Measurements from ENCODE around the gene NOG. TPM values are rescaled to one million over a fixed set of nuclear protein-coding genes. Genes with fewer than 3 reads are reported as not detected.

The NOG gene
- polyA plus RNA-seq, 2 donors, result 0.06 to 0.24 TPM

DNA sequence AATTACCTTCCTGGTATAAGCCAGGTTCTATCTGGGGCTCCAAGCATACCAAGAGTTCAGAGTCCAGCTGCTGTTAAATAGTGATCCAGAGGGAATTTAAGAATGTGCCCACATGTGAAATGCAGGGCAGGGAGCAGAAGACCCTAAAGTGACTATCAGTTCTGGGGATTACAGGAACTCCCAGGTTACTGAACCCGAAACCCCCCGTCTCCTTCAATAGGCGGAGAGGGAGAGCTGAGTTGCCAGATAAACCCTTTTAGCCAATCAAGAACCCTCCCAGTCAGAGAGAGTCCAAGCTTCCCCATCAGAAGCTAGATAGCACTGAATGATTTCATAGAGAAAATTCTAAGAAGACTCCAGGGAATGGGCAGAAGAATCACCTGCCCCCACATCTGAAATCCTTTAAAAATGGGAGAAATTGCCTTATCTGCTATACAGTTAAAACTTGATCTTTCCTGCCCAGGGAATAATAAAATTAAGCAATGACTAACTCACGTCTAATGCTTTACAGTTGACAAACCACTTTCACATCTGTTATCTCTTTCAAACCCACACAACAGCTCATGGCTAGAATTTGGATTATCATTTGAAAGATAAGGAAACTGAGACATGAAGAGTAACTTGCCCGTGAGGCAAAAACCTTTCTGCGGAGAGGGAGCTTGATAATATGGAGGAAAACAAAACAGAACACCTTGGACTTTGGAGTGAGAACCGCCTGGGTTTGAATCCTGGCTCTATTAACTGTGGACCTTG, 10.2 kb downstream of the NOG start:
- 49 to 68% methylated on average over 7 of the region's 7 CpGs for WGBS, 2 donors
- Histone ChIP-seq H3K4me3 (ENCODE audit: low read depth in 1 of 2, low read length in 2 of 2) (no peak overlapping the region), H3K36me3 (ENCODE audit: control insufficient read depth in 2 of 2, insufficient read depth in 2 of 2, low read length in 1 of 2) (no peaks in the 10 kb centered on the region), H3K4me1 (ENCODE audit: control insufficient read depth in 2 of 2, insufficient read depth in 2 of 2, low read length in 1 of 2) (no peaks in the 10 kb centered on the region), H3K9me3 (ENCODE audit: control insufficient read depth in 2 of 2, insufficient read depth in 1 of 2, low read depth in 1 of 2, low read length in 1 of 2) (no peaks in the 10 kb centered on the region), H3K27me3 (ENCODE audit: control insufficient read depth in 1 of 2, insufficient read depth in 2 of 2, low read length in 2 of 2) (no peaks in the 10 kb centered on the region), H3K27ac (ENCODE audit: low read depth in 2 of 2, low read length in 1 of 2) (no peak overlapping the region)

DNA sequence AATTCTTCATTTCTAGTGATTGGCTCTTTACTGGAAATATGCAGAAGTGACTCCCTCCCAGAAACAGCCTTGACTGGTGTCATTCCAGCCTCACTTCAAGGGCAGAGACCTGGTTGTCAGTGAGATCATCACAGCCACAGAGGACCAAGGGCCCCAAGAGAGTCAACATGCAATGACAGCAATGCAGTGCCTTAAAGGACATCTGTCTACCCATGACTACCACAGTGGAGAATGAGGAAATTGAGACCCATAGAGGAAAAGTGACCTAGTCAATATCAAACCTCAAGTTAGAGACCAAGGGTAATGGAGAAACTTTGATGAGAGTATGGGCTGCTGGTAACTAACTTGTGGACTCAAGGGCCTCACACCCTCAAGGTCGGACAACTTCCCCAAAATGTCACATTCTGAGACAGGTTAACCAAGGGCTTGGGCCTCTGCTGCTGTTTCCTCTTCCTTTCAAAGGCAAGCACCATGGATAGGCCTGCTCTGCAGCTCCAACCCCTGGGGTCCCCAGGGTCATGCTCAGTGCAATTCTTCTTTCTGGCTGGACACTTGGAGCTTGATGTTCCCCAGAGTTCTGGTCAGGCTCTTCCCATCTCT, 11.3 kb downstream of the NOG start:
- Histone ChIP-seq H3K27me3 (ENCODE audit: control insufficient read depth in 1 of 2, insufficient read depth in 2 of 2, low read length in 2 of 2) (no peaks in the 10 kb centered on the region), H3K9me3 (ENCODE audit: control insufficient read depth in 2 of 2, insufficient read depth in 1 of 2, low read depth in 1 of 2, low read length in 1 of 2) (no peaks in the 10 kb centered on the region), H3K27ac (ENCODE audit: low read depth in 2 of 2, low read length in 1 of 2) (no peak overlapping the region), H3K4me3 (ENCODE audit: low read depth in 1 of 2, low read length in 2 of 2) (no peak overlapping the region), H3K36me3 (ENCODE audit: control insufficient read depth in 2 of 2, insufficient read depth in 2 of 2, low read length in 1 of 2) (no peaks in the 10 kb centered on the region), H3K4me1 (ENCODE audit: control insufficient read depth in 2 of 2, insufficient read depth in 2 of 2, low read length in 1 of 2) (no peaks in the 10 kb centered on the region)
- WGBS, 2 donors, result 80 to 97% methylated on average over 1 of the region's 1 CpG

- Histone ChIP-seq H3K4me1 (ENCODE audit: control insufficient read depth in 2 of 2, insufficient read depth in 2 of 2, low read length in 1 of 2) (no peaks in the 10 kb centered on the region), H3K9me3 (ENCODE audit: control insufficient read depth in 2 of 2, insufficient read depth in 1 of 2, low read depth in 1 of 2, low read length in 1 of 2) (no peaks in the 10 kb centered on the region), H3K4me3 (ENCODE audit: low read depth in 1 of 2, low read length in 2 of 2) (no peak overlapping the region), H3K27ac (ENCODE audit: low read depth in 2 of 2, low read length in 1 of 2) (no peak overlapping the region), H3K27me3 (ENCODE audit: control insufficient read depth in 1 of 2, insufficient read depth in 2 of 2, low read length in 2 of 2) (no peaks in the 10 kb centered on the region), H3K36me3 (ENCODE audit: control insufficient read depth in 2 of 2, insufficient read depth in 2 of 2, low read length in 1 of 2) (no peaks in the 10 kb centered on the region)
- WGBS, 2 donors, result 84 to 89% methylated on average over 4 of the region's 4 CpGs
These were observed 15.4 kb downstream of the NOG start for GRCh38 chr17:56608944-56609343.

DNA sequence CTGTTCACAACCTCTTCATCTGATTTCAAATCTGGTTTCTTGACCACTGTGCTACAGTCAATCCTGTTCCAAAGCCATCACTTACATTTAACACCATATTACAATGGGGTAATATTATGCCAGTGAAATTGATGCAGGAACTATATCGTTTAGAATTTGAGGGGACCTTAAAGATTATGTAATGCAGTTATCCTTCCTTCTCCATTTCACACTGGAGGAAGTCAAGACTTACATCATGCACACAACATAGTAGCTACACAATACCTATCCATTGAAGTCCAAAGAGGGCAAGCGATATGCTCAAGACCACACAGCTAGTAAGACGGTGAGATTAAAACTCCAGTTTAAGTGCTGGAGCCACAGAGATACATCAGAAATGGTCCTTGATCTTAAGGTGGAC, 16.8 kb downstream of the NOG start:
- Histone ChIP-seq H3K9me3 (ENCODE audit: control insufficient read depth in 2 of 2, insufficient read depth in 1 of 2, low read depth in 1 of 2, low read length in 1 of 2) (no peaks in the 10 kb centered on the region), H3K36me3 (ENCODE audit: control insufficient read depth in 2 of 2, insufficient read depth in 2 of 2, low read length in 1 of 2) (no peaks in the 10 kb centered on the region), H3K27ac (ENCODE audit: low read depth in 2 of 2, low read length in 1 of 2) (no peak overlapping the region), H3K4me3 (ENCODE audit: low read depth in 1 of 2, low read length in 2 of 2) (no peak overlapping the region), H3K27me3 (ENCODE audit: control insufficient read depth in 1 of 2, insufficient read depth in 2 of 2, low read length in 2 of 2) (no peaks in the 10 kb centered on the region), H3K4me1 (ENCODE audit: control insufficient read depth in 2 of 2, insufficient read depth in 2 of 2, low read length in 1 of 2) (no peaks in the 10 kb centered on the region)
- WGBS, 2 donors, result 89 to 91% methylated on average over 3 of the region's 3 CpGs

GRCh38 chr17:56613131-56613530, 19.6 kb downstream of the NOG start:
- Histone ChIP-seq H3K36me3 (ENCODE audit: control insufficient read depth in 2 of 2, insufficient read depth in 2 of 2, low read length in 1 of 2) (no peaks in the 10 kb centered on the region), H3K27ac (ENCODE audit: low read depth in 2 of 2, low read length in 1 of 2) (no peak overlapping the region), H3K4me3 (ENCODE audit: low read depth in 1 of 2, low read length in 2 of 2) (no peak overlapping the region), H3K9me3 (ENCODE audit: control insufficient read depth in 2 of 2, insufficient read depth in 1 of 2, low read depth in 1 of 2, low read length in 1 of 2) (no peaks in the 10 kb centered on the region), H3K4me1 (ENCODE audit: control insufficient read depth in 2 of 2, insufficient read depth in 2 of 2, low read length in 1 of 2) (no peaks in the 10 kb centered on the region), H3K27me3 (ENCODE audit: control insufficient read depth in 1 of 2, insufficient read depth in 2 of 2, low read length in 2 of 2) (no peaks in the 10 kb centered on the region)
- WGBS, 2 donors, result 81 to 87% methylated on average over 2 of the region's 2 CpGs

GRCh38 chr17:56614522-56614921, 21.0 kb downstream of the NOG start:
- H3K4me1 ChIP-seq (ENCODE audit: control insufficient read depth in 2 of 2, insufficient read depth in 2 of 2, low read length in 1 of 2), result no peaks in the 10 kb centered on the region
- H3K27ac ChIP-seq (ENCODE audit: low read depth in 2 of 2, low read length in 1 of 2), result no peak overlapping the region
- no peak overlapping the region for H3K4me3 ChIP-seq (ENCODE audit: low read depth in 1 of 2, low read length in 2 of 2)
- H3K27me3 ChIP-seq (ENCODE audit: control insufficient read depth in 1 of 2, insufficient read depth in 2 of 2, low read length in 2 of 2), result no peaks in the 10 kb centered on the region
- H3K36me3 ChIP-seq (ENCODE audit: control insufficient read depth in 2 of 2, insufficient read depth in 2 of 2, low read length in 1 of 2), result no peaks in the 10 kb centered on the region
- no peaks in the 10 kb centered on the region for H3K9me3 ChIP-seq (ENCODE audit: control insufficient read depth in 2 of 2, insufficient read depth in 1 of 2, low read depth in 1 of 2, low read length in 1 of 2)
- 72 to 77% methylated on average over 2 of the region's 2 CpGs for WGBS, 2 donors

DNA sequence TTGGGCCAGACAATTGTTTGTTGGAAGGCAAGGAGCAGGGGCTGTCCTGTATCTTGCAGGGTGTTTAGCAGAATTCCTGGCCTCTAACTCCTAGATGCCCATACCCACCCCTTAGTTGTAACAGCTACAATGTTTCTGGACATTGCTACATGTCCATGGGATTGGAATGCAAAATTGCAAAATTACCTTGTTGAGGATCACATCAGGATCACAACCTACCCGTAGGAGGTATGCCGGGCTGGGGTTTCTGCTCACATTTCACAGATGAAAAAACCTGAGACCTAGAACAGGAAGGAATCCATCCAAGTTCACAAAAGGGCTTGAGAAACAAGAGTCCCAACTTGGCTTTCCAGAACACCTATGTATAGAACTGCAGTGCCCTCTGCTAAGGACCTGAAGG, 22.7 kb downstream of the NOG start:
- H3K36me3 ChIP-seq (ENCODE audit: control insufficient read depth in 2 of 2, insufficient read depth in 2 of 2, low read length in 1 of 2), result no peaks in the 10 kb centered on the region
- no peaks in the 10 kb centered on the region for H3K9me3 ChIP-seq (ENCODE audit: control insufficient read depth in 2 of 2, insufficient read depth in 1 of 2, low read depth in 1 of 2, low read length in 1 of 2)
- 89 to 96% methylated on average over 2 of the region's 2 CpGs for WGBS, 2 donors
- H3K27ac ChIP-seq (ENCODE audit: low read depth in 2 of 2, low read length in 1 of 2), result no peak overlapping the region
- no peaks in the 10 kb centered on the region for H3K27me3 ChIP-seq (ENCODE audit: control insufficient read depth in 1 of 2, insufficient read depth in 2 of 2, low read length in 2 of 2)
- no peaks in the 10 kb centered on the region for H3K4me1 ChIP-seq (ENCODE audit: control insufficient read depth in 2 of 2, insufficient read depth in 2 of 2, low read length in 1 of 2)
- no peak overlapping the region for H3K4me3 ChIP-seq (ENCODE audit: low read depth in 1 of 2, low read length in 2 of 2)

DNA sequence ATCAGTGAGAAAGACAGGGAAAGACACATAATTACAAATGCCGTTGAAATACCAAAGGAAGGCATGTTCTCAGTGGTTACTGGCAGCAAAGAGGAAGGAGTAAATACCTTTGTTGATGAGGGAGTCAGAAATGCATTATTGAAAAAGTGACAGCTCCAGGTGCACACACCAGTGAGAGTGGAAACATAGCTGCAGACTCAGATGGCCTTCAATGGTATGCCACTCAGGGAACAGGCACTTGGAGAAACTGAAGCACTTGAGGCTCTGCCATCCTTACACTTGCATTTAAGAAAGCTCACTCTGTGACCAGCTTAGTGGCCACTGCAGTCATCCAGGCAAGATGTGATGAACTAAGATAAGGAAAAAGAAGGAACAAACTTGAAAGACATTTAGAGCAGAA, 29.9 kb downstream of the NOG start:
- Histone ChIP-seq H3K36me3 (ENCODE audit: control insufficient read depth in 2 of 2, insufficient read depth in 2 of 2, low read length in 1 of 2) (no peaks in the 10 kb centered on the region), H3K4me3 (ENCODE audit: low read depth in 1 of 2, low read length in 2 of 2) (no peak overlapping the region), H3K4me1 (ENCODE audit: control insufficient read depth in 2 of 2, insufficient read depth in 2 of 2, low read length in 1 of 2) (no peaks in the 10 kb centered on the region), H3K27ac (ENCODE audit: low read depth in 2 of 2, low read length in 1 of 2) (no peak overlapping the region), H3K27me3 (ENCODE audit: control insufficient read depth in 1 of 2, insufficient read depth in 2 of 2, low read length in 2 of 2) (no peaks in the 10 kb centered on the region), H3K9me3 (ENCODE audit: control insufficient read depth in 2 of 2, insufficient read depth in 1 of 2, low read depth in 1 of 2, low read length in 1 of 2) (no peaks in the 10 kb centered on the region)
- whole genome bisulfite sequencing, 2 donors, result 54 to 57% methylated on average over 1 of the region's 1 CpG

DNA sequence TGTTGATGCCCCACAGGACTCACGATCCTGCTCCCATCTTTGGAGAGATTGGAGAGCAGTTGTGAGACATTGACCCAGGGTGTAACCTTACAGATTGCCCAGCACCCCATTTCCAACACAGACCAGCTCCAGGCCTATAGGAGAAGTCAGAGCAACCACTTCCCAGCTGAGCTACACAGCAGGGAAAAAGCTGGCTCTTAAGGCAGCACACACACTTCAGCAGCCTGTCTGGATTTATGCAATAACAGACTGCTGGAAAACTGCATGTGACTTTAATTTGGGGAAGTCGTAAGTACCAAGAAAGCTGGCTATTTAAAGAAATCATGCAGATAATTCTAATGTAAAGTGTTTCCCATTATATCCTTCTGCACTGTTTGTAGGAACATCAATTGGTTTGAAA, 30.8 kb downstream of the NOG start:
- Histone ChIP-seq H3K4me1 (ENCODE audit: control insufficient read depth in 2 of 2, insufficient read depth in 2 of 2, low read length in 1 of 2) (no peaks in the 10 kb centered on the region), H3K9me3 (ENCODE audit: control insufficient read depth in 2 of 2, insufficient read depth in 1 of 2, low read depth in 1 of 2, low read length in 1 of 2) (no peaks in the 10 kb centered on the region), H3K27ac (ENCODE audit: low read depth in 2 of 2, low read length in 1 of 2) (no peak overlapping the region), H3K4me3 (ENCODE audit: low read depth in 1 of 2, low read length in 2 of 2) (no peak overlapping the region), H3K36me3 (ENCODE audit: control insufficient read depth in 2 of 2, insufficient read depth in 2 of 2, low read length in 1 of 2) (no peaks in the 10 kb centered on the region), H3K27me3 (ENCODE audit: control insufficient read depth in 1 of 2, insufficient read depth in 2 of 2, low read length in 2 of 2) (no peaks in the 10 kb centered on the region)
- 70% methylated on average over 2 of the region's 2 CpGs for WGBS, 2 donors

DNA sequence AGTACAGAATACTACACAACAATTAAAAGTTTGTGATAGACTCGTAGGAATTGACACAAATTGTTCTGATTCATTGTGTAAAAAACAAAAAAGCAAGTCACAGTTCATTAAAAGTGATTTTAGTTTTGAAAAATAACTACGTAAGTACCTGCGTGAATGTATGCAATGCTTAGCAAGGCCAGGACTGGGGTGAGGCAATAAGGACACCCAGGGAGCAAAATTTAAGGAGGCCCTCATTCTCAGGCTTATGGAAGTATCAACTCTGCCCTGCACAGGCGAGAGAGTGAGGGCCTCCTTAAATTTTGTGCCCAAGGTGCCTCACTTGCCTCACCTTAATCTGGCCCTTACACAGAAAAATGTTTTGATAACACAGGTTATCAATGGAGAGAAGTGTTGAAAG, 31.4 kb downstream of the NOG start:
- no peaks in the 10 kb centered on the region for H3K9me3 ChIP-seq (ENCODE audit: control insufficient read depth in 2 of 2, insufficient read depth in 1 of 2, low read depth in 1 of 2, low read length in 1 of 2)
- H3K27ac ChIP-seq (ENCODE audit: low read depth in 2 of 2, low read length in 1 of 2), result no peak overlapping the region
- H3K4me3 ChIP-seq (ENCODE audit: low read depth in 1 of 2, low read length in 2 of 2), result no peak overlapping the region
- no peaks in the 10 kb centered on the region for H3K36me3 ChIP-seq (ENCODE audit: control insufficient read depth in 2 of 2, insufficient read depth in 2 of 2, low read length in 1 of 2)
- H3K4me1 ChIP-seq (ENCODE audit: control insufficient read depth in 2 of 2, insufficient read depth in 2 of 2, low read length in 1 of 2), result no peaks in the 10 kb centered on the region
- no peaks in the 10 kb centered on the region for H3K27me3 ChIP-seq (ENCODE audit: control insufficient read depth in 1 of 2, insufficient read depth in 2 of 2, low read length in 2 of 2)
- WGBS, 2 donors, result 69 to 80% methylated on average over 4 of the region's 4 CpGs
